Body of pancreas (tissue), 4 donors: Measurements from ENCODE around the gene WDR7. TPM values are rescaled to one million over a fixed set of nuclear protein-coding genes. Genes with fewer than 3 reads are reported as not detected.
A peak's percentile ranks its signal among the peaks of the same experiment; 100 is the strongest.

Experiments used
- ATAC-seq: fragments of 150-250 bp; one replicate; pipeline ENCODE4 v1.9.1; 2016
- DNase-seq, 4 donors: peaks; one replicate each; pipeline ENCODE4 v3.0.0-alpha.2; 2019
- H3K27ac ChIP-seq, 4 donors: fragments of 200-600 bp; sonication (generic); 1 replicate in 3 of 4; 2 replicates in 1 of 4; pipeline versions ENCODE4 v1.5.1 to v1.6.1; 2016 to 2019; ENCODE audit warnings: mild to moderate bottlenecking in 1 of 4, mixed read lengths in 1 of 4, moderate library complexity in 1 of 4
- H3K27me3 ChIP-seq, 2 donors: fragments of 200-600 bp; sonication (generic); one replicate each; pipeline ENCODE4 v1.6.0; 2016; ENCODE audit warnings: mild to moderate bottlenecking in 1 of 2
- H3K36me3 ChIP-seq, 2 donors: fragments of 200-600 bp; sonication (generic); replicated peaks in 1 of 2; 2 replicates each; pipeline ENCODE4 v1.5.1; 2016; ENCODE audit warnings: low read depth in 2 of 2; ENCODE audit not compliant: insufficient read depth in 1 of 2
- H3K4me1 ChIP-seq: fragments of 200-600 bp; sonication (generic); one replicate; pipeline ENCODE4 v1.6.0; 2016
- H3K4me3 ChIP-seq, 2 donors: fragments of 200-600 bp; sonication (generic); 1 replicate in 1 of 2; 2 replicates in 1 of 2; pipeline ENCODE4 v1.5.1; 2016 to 2019
- H3K9me3 ChIP-seq, 3 donors: fragments of 200-600 bp; sonication (generic); 1 replicate in 2 of 3; 2 replicates in 1 of 3; pipeline ENCODE4 v1.5.1; 2016
- POLR2A ChIP-seq, 3 donors: fragments of 450-650 bp; IDR thresholded peaks; one replicate each; pipeline ENCODE4 v1.6.1; 2016; ENCODE audit warnings: antibody characterized with exemption in 3 of 3, mild to moderate bottlenecking in 2 of 3
- WGBS, 2 donors: methylation state at CpG; one replicate each; pipeline ENCODE4 v1.1.5; 2017; 5-methylcytosine and 5-hydroxymethylcytosine counted together
- intact Hi-C: fragments of 100-400 bp; cut with DNase I; formaldehyde crosslinking; loops from one replicate; pipeline ENCODE4 v1.15.1; 2023
- total RNA-seq, 2 donors: library from RNA; depleted of rRNA; stranded (reverse); fragments of >200 nt; gene quantifications; one replicate each; pipeline ENCODE4 v1.1.0, GENCODE V29; 2016
- TF ChIP-seq, protein P1 (sequence below), 7 experiments: fragments of 450-650 bp in 4 of 7; fragments of 200-600 bp in 3 of 7; sonication (generic) in 3 of 7; IDR thresholded peaks; one replicate each; pipeline ENCODE4 v1.5.1; 2016 to 2019; ENCODE audit warnings: antibody characterized with exemption in 7 of 7

Gene WDR7
- 10 to 100 TPM; 16.3 to 21.4 TPM for total RNA-seq

DNA sequence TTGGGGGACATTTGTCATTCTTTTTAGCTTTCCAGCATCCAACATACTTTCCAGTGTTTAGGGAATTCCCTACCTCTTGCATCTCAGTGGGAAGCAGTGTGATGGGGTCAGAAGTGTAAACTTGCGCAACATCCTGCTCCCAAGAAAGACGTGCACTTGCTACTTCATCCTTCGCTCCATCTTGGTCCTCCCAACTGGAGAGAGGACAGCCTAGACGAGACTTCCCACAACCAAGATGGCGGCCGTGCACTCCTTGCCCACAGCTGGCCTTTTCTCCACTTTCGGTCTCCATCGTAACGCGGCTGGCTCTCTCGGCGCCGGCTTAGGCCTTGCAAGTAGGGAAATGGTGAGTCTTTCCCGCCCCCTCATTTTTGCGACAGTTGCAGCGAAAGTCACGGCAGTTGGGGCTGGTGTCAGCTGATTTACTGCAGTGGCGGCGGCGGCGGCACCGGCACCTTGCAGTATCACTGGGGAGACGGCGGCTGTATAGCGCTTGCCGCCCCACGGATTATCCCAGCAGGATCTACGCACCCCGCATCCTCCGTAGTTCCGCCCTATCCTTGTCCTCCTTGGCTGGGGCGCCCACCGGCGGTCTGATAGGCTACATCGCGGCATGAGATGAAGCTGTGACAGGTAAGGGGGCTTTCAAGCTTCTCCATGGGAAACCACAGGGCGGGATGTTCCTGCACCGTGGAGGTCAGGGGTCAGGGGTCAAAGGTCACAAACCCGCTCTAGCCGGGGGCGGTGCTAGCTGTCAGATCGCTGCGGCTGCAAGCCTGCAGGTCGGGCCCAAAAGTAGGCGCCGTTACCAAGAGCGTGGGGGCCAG lies at the start of gene WDR7:
Gene WDR7, plus strand, starts transcription at position 416 of the 827 bp plus-strand sequence. CDS start 21,157 bp downstream, outside the sequence.
- peak; percentile 99 for ATAC-seq
- Histone ChIP-seq H3K27ac (peak within 1 kb of the TSS; percentile 66 to 91 (median 82)), H3K9me3 (no peaks in the 10 kb centered on the region), H3K36me3 (no peaks in the 10 kb centered on the region), H3K4me1 (peaks cover 11% of the 10 kb centered on the region), H3K27me3 (no peaks in the 10 kb centered on the region), H3K4me3 (peak within 1 kb of the TSS; percentile 92 to 96)
- intact Hi-C loops: no loop called here
- peak in 2 of 3 donors; percentile 60 to 74 for TF ChIP-seq POLR2A (IDR thresholded peaks at IDR 0.05)
- TF ChIP-seq, protein P1, sequence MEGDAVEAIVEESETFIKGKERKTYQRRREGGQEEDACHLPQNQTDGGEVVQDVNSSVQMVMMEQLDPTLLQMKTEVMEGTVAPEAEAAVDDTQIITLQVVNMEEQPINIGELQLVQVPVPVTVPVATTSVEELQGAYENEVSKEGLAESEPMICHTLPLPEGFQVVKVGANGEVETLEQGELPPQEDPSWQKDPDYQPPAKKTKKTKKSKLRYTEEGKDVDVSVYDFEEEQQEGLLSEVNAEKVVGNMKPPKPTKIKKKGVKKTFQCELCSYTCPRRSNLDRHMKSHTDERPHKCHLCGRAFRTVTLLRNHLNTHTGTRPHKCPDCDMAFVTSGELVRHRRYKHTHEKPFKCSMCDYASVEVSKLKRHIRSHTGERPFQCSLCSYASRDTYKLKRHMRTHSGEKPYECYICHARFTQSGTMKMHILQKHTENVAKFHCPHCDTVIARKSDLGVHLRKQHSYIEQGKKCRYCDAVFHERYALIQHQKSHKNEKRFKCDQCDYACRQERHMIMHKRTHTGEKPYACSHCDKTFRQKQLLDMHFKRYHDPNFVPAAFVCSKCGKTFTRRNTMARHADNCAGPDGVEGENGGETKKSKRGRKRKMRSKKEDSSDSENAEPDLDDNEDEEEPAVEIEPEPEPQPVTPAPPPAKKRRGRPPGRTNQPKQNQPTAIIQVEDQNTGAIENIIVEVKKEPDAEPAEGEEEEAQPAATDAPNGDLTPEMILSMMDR (IDR thresholded peaks at IDR 0.05): no peak
- peak; percentile 95 to 99 (median 97) for DNase-seq
- 0% methylated on average over 11 to 47 of the region's 47 CpGs for WGBS, 2 donors

DNA sequence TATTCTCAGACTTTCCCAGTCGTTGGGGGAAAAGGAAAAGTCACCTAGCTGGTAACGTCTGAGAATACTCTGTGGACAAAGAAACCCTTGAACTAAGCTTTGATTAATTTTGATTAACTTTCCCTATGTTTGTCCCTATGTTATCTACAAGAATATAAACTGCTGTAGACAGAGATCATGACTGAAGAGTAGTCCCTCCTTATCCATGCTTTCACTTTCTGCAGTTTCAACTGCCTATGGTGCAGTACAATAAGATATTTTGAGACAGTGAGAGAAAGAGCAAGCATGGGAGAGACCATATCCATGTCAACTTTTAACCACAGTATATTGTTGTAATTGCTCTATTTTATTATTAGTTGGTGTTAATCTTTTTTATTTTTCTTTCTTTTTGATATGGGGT lies 44.5 kb upstream of the WDR7 start:
- Histone ChIP-seq H3K4me3 (no peak overlapping the region), H3K4me1 (no peaks in the 10 kb centered on the region), H3K27me3 (no peaks in the 10 kb centered on the region), H3K36me3 (peaks cover 0 to 13% of the 10 kb centered on the region in 2 donors), H3K27ac (no peak overlapping the region), H3K9me3 (no peaks in the 10 kb centered on the region)
- ATAC-seq (no peak), DNase-seq (no peak)
- no peak for TF ChIP-seq POLR2A (IDR thresholded peaks at IDR 0.05)
- TF ChIP-seq, protein P1 (IDR thresholded peaks at IDR 0.05): no peak
- intact Hi-C loops: no loop called here
- WGBS, 2 donors: 74 to 76% methylated on average over 2 of the region's 2 CpGs

DNA sequence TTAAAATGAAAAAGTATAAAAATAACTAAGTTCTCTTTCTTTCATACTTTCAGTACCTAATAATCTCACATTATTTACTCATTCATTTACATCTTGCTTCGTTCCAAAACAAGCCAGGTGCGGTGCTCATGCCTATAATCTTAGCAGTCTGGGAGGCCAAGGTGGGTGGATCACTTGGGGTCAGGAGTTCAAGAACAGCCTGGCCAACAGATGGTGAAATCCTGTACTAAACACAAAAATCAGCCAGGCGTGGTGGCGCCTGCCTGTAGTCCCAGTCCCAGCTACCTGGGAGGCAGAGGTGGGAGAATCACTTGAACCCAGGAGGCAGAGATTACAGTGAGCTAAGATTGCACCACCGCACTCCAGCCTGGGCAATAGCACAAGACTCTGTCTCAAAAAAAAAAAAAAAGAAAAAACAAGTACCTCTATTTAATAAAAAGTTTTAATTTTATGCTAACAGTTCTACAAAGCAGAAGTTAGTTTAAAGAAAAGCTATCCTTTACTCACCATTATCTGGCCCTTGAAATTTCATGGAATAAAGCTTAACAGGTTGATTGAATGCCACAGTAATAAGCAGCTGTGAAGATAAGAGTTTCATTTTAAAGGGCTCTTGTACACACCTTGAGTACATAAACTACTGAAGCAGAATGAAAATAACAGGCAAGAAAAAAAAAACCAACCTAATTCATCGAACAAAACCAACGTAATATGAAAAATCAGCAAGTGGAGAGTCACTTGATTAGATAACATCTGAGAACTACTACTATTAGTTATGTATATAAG lies 35.2 kb upstream of the WDR7 start:
- intact Hi-C loops: no loop called here
- Histone ChIP-seq H3K36me3 (peaks cover 7 to 14% of the 10 kb centered on the region in 2 donors), H3K27ac (no peak overlapping the region), H3K9me3 (no peaks in the 10 kb centered on the region), H3K4me1 (peaks cover 11% of the 10 kb centered on the region), H3K4me3 (no peak overlapping the region), H3K27me3 (no peaks in the 10 kb centered on the region)
- TF ChIP-seq POLR2A (IDR thresholded peaks at IDR 0.05): no peak
- TF ChIP-seq, protein P1 (IDR thresholded peaks at IDR 0.05): no peak
- WGBS, 2 donors: 38 to 42% methylated on average over 7 of the region's 7 CpGs
- peak in 1 of 4 donors; percentile 6 for DNase-seq
- ATAC-seq: no peak

DNA sequence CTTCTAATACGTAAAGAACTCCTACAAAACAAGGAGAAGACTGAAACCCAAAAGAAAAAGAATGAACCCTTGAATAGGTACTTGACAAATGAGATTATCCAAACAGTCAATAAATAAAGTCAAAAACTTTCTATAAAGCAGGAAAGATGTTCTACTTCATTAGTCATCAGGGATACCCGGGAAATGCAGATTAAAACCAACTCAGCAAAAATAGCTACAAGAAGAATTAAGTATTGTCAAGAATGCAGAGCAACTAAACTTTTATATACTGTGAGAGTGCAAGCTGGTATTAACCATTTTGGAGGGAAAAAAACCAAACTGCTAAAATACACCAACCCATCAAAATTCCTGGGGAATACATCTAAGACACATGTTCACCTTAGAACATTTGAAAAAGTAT lies 23.2 kb upstream of the WDR7 start:
- Histone ChIP-seq H3K27ac (no peak overlapping the region), H3K4me1 (peaks cover 47% of the 10 kb centered on the region), H3K36me3 (peaks cover 0 to under 1% of the 10 kb centered on the region in 2 donors), H3K4me3 (no peak overlapping the region), H3K27me3 (no peaks in the 10 kb centered on the region), H3K9me3 (no peaks in the 10 kb centered on the region)
- 85% methylated on average over 2 of the region's 2 CpGs for whole genome bisulfite sequencing, 2 donors
- DNase-seq (no peak), ATAC-seq (no peak)
- TF ChIP-seq, protein P1 (IDR thresholded peaks at IDR 0.05): no peak
- no peak for TF ChIP-seq POLR2A (IDR thresholded peaks at IDR 0.05)
- intact Hi-C loops: no loop called here
